Measurements from ENCODE around the gene ACMSD. TPM values are rescaled to one million over a fixed set of nuclear protein-coding genes. Genes with fewer than 3 reads are reported as not detected.

Gene ACMSD
- total RNA-seq, 1 donor from 2014 or later, result not detected

- intact Hi-C loops (cut with micrococcal nuclease), result no loop called here
- TF ChIP-seq, protein P1, sequence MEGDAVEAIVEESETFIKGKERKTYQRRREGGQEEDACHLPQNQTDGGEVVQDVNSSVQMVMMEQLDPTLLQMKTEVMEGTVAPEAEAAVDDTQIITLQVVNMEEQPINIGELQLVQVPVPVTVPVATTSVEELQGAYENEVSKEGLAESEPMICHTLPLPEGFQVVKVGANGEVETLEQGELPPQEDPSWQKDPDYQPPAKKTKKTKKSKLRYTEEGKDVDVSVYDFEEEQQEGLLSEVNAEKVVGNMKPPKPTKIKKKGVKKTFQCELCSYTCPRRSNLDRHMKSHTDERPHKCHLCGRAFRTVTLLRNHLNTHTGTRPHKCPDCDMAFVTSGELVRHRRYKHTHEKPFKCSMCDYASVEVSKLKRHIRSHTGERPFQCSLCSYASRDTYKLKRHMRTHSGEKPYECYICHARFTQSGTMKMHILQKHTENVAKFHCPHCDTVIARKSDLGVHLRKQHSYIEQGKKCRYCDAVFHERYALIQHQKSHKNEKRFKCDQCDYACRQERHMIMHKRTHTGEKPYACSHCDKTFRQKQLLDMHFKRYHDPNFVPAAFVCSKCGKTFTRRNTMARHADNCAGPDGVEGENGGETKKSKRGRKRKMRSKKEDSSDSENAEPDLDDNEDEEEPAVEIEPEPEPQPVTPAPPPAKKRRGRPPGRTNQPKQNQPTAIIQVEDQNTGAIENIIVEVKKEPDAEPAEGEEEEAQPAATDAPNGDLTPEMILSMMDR (IDR thresholded peaks at IDR 0.05; ENCODE audit: borderline replicate concordance), result no peak
- Histone ChIP-seq H3K36me3 (no peaks in the 10 kb centered on the region), H3K27me3 (ENCODE audit: low read depth) (no peaks in the 10 kb centered on the region), H3K4me1 (peaks cover 93% of the 10 kb centered on the region), H3K9me3 (replicated peaks) (no peaks in the 10 kb centered on the region), H3K4me3 (no peak overlapping the region), H3K27ac (replicated peaks) (no peak overlapping the region)
- no peak for DNase-seq
These were observed 86.5 kb downstream of the ACMSD start for GRCh38 chr2:134924912-134925311.

DNA sequence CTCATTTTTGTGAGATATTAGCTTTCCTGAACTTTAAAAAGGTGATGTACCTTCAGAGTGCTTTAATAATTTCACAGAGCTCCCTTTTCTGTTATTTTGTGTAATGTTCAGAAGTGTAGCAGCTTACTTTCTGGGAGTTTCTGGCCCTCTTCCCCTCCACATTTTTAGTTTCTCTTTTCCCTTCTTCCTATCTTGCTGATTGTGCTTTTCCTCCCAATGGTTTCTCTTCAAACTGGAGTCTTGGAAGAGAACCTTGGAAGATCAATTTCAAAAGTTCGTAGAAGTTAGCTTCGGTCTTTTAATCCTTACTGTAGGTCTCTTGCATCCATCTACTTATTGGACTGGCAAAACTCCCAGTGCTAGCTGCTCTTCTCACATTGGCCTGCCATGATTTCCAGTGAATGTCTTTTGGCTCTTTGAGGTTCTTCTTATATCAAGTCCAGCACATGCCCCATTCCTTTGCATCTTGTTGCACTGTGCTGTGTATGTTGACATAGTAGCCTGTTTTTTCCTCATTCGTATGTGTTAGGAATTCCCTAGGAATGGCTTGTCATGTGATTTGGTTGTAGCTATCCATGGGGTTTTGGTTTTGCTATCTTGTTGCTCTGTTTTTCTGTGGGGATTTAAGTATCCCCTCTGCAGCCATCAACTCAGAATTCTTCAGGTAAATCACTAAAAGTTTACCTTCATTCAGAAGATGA lies 88.0 kb downstream of the ACMSD start:
- intact Hi-C loops (cut with micrococcal nuclease), result no loop called here
- H3K27me3 ChIP-seq (ENCODE audit: low read depth), result no peaks in the 10 kb centered on the region
- no peaks in the 10 kb centered on the region for H3K9me3 ChIP-seq (replicated peaks)
- TF ChIP-seq, protein P1 (IDR thresholded peaks at IDR 0.05; ENCODE audit: borderline replicate concordance), result no peak
- DNase-seq, result no peak
- H3K4me3 ChIP-seq, result no peak overlapping the region
- H3K27ac ChIP-seq (replicated peaks), result peak overlapping the region; percentile 5
- H3K4me1 ChIP-seq, result peaks cover 89% of the 10 kb centered on the region
- H3K36me3 ChIP-seq, result no peaks in the 10 kb centered on the region

GRCh38 chr2:134927195-134927594 lies 88.8 kb downstream of the ACMSD start:
- H3K4me3 ChIP-seq, result no peak overlapping the region
- H3K9me3 ChIP-seq (replicated peaks), result no peaks in the 10 kb centered on the region
- TF ChIP-seq, protein P1 (IDR thresholded peaks at IDR 0.05; ENCODE audit: borderline replicate concordance), result no peak
- no peaks in the 10 kb centered on the region for H3K27me3 ChIP-seq (ENCODE audit: low read depth)
- H3K36me3 ChIP-seq, result no peaks in the 10 kb centered on the region
- H3K27ac ChIP-seq (replicated peaks), result no peak overlapping the region
- no peak for DNase-seq
- peaks cover 88% of the 10 kb centered on the region for H3K4me1 ChIP-seq
- intact Hi-C loops (cut with micrococcal nuclease), result no loop called here

GRCh38 chr2:134932864-134933526 lies 94.6 kb downstream of the ACMSD start:
- Histone ChIP-seq H3K4me3 (no peak overlapping the region), H3K9me3 (replicated peaks) (no peaks in the 10 kb centered on the region), H3K27me3 (ENCODE audit: low read depth) (no peaks in the 10 kb centered on the region), H3K27ac (replicated peaks) (no peak overlapping the region), H3K36me3 (peaks cover 14% of the 10 kb centered on the region), H3K4me1 (peaks cover 84% of the 10 kb centered on the region)
- TF ChIP-seq, protein P1 (IDR thresholded peaks at IDR 0.05; ENCODE audit: borderline replicate concordance), result no peak
- no peak for DNase-seq
- intact Hi-C loops (cut with micrococcal nuclease), result no loop called here

DNA sequence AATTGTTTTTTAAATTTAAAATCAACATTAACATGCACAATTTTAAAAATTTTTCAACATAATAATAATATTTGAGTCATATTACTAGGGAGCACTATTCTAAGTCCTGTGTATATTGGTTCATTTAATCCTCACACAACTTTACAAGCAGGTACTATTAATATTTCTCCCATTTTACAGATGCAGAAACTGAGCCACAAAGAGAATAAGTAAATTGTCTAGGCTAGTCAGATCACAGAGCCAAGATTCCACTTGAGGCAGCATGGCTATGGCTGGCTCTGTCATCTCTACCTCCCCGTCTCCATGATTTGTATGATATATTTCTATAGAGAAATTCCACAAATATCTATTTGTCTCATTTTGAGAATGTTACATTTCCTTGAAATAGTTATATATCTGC lies 95.3 kb downstream of the ACMSD start:
- no peak overlapping the region for H3K4me3 ChIP-seq
- DNase-seq, result no peak
- intact Hi-C loops (cut with micrococcal nuclease), result no loop called here
- peaks cover 77% of the 10 kb centered on the region for H3K4me1 ChIP-seq
- H3K36me3 ChIP-seq, result peaks cover 21% of the 10 kb centered on the region
- no peak overlapping the region for H3K27ac ChIP-seq (replicated peaks)
- no peaks in the 10 kb centered on the region for H3K27me3 ChIP-seq (ENCODE audit: low read depth)
- TF ChIP-seq, protein P1 (IDR thresholded peaks at IDR 0.05; ENCODE audit: borderline replicate concordance), result no peak
- no peaks in the 10 kb centered on the region for H3K9me3 ChIP-seq (replicated peaks)
